Activated CD4-positive, alpha-beta memory T cell treated with anti-CD3 and anti-CD28 coated beads for 36 hours (primary cell): ENCODE results near the gene LRRC3C. TPM values are rescaled to one million over a fixed set of nuclear protein-coding genes. Genes with fewer than 3 reads are reported as not detected.
A peak's percentile ranks its signal among the peaks of the same experiment; 100 is the strongest.
"Not testable (repeated sequence)": the region's sequence is repeated elsewhere in the genome, so short reads cannot be mapped to it uniquely, and the experiment has no call there.

Experiments
- CTCF ChIA-PET: fragments of 350-600 bp; sonication (Branson Sonifier 250); formaldehyde crosslinking; loops from one replicate; lab custom pipeline; 2021; ENCODE audit warnings: antibody characterized with exemption, inconsistent platforms; lab: Charles Lee
- POLR2A ChIA-PET: fragments of 350-600 bp; sonication (Branson Sonifier 250); formaldehyde crosslinking; loops from one replicate; lab custom pipeline; 2021; ENCODE audit warnings: antibody characterized with exemption; lab: Charles Lee
- DNase-seq: peaks from one replicate; pipeline ENCODE4 v3.0.0-alpha.2; 2020
- H3K27ac Mint-ChIP-seq: one replicate; pipeline ENCODE4 v1.8.0; 2021; ENCODE audit warnings: mixed read lengths
- H3K27me3 Mint-ChIP-seq: one replicate; pipeline ENCODE4 v1.8.0; 2021; ENCODE audit warnings: mixed read lengths
- H3K36me3 Mint-ChIP-seq: one replicate; pipeline ENCODE4 v1.8.0; 2021; ENCODE audit warnings: mixed read lengths
- H3K4me1 Mint-ChIP-seq: one replicate; pipeline ENCODE4 v1.8.0; 2021; ENCODE audit warnings: low read depth, mixed read lengths
- H3K4me3 Mint-ChIP-seq: one replicate; pipeline ENCODE4 v1.8.0; 2021; ENCODE audit warnings: mild to moderate bottlenecking, mixed read lengths
- H3K9me3 Mint-ChIP-seq: one replicate; pipeline ENCODE4 v1.8.0; 2021; ENCODE audit warnings: mixed read lengths
- intact Hi-C: fragments of 100-400 bp; cut with micrococcal nuclease; formaldehyde crosslinking; loops from one replicate; pipeline ENCODE4 v1.15.1; 2023
- total RNA-seq, 2 experiments: library from RNA; stranded (reverse); gene quantifications; one replicate each; pipeline ENCODE4 v1.2.3, GENCODE V29; 2021

LRRC3C gene
- total RNA-seq, 2 experiments from 2014 or later: not detected

GRCh38 chr17:39937447-39937846 lies 9.9 kb downstream of the LRRC3C start:
- ChIA-PET CTCF (no interaction called here), POLR2A (interaction anchor here (1.0 to 1.1 kb wide), 2 partner anchors 9 to 16 kb away, joined by 3 read pairs; no protein-coding TSS in a partner anchor)
- DNase-seq: no peak
- H3K36me3 Mint-ChIP-seq: no peaks in the 10 kb centered on the region
- H3K4me3 Mint-ChIP-seq: no peak overlapping the region
- peaks cover 19% of the 10 kb centered on the region for H3K4me1 Mint-ChIP-seq
- no peak overlapping the region for H3K27ac Mint-ChIP-seq
- intact Hi-C loops: no loop called here
- H3K9me3 Mint-ChIP-seq: no peaks in the 10 kb centered on the region
- H3K27me3 Mint-ChIP-seq: peaks cover 2% of the 10 kb centered on the region

- Mint-ChIP-seq H3K27me3 (no peaks in the 10 kb centered on the region), H3K27ac (no peak overlapping the region), H3K36me3 (no peaks in the 10 kb centered on the region), H3K4me1 (peaks cover 19% of the 10 kb centered on the region), H3K9me3 (no peaks in the 10 kb centered on the region), H3K4me3 (no peak overlapping the region)
- ChIA-PET POLR2A (interaction anchor here (1.0 to 1.1 kb wide), 2 partner anchors 10 to 17 kb away, joined by 3 read pairs; no protein-coding TSS in a partner anchor), CTCF (interaction anchor here (0.7 to 1.6 kb wide), 3 partner anchors 42 to 285 kb away, joined by 3 to 8 read pairs (median 3); partner anchors contain the start of gene PSMD3)
- intact Hi-C loops: no loop called here
- no peak for DNase-seq
Measured at GRCh38 chr17:39938140-39938869, 10.8 kb downstream of the LRRC3C start.

- no peaks in the 10 kb centered on the region for H3K9me3 Mint-ChIP-seq
- H3K36me3 Mint-ChIP-seq: no peaks in the 10 kb centered on the region
- ChIA-PET CTCF (interaction anchor here (1.0 to 1.8 kb wide), 4 partner anchors 20 to 285 kb away, joined by 3 to 10 read pairs (median 6); partner anchors contain the start of gene PSMD3), POLR2A (interaction anchor here (0.6 kb wide), 1 partner anchor 159 kb away, joined by 4 read pairs; no protein-coding TSS in a partner anchor)
- peaks cover 19% of the 10 kb centered on the region for H3K4me1 Mint-ChIP-seq
- H3K27ac Mint-ChIP-seq: no peak overlapping the region
- intact Hi-C loops: no loop called here
- DNase-seq: no peak
- H3K4me3 Mint-ChIP-seq: no peak overlapping the region
- no peaks in the 10 kb centered on the region for H3K27me3 Mint-ChIP-seq
Measured at GRCh38 chr17:39939106-39939505, 11.6 kb downstream of the LRRC3C start.

- Mint-ChIP-seq H3K27me3 (no peaks in the 10 kb centered on the region), H3K36me3 (no peaks in the 10 kb centered on the region), H3K4me3 (no peak overlapping the region), H3K4me1 (peaks cover 19% of the 10 kb centered on the region), H3K27ac (peak overlapping the region; percentile 46), H3K9me3 (no peaks in the 10 kb centered on the region)
- intact Hi-C loops: loop anchor here (1.0 kb wide), 1 partner anchor 40 kb away; the partner anchor contains the start of gene PSMD3
- DNase-seq: peak; percentile 78
- POLR2A ChIA-PET: interaction anchor here (0.6 to 1.1 kb wide), 2 partner anchors 41 to 159 kb away, joined by 3 to 4 read pairs; partner anchors contain the start of gene PSMD3
- CTCF ChIA-PET: interaction anchor here (1.3 to 1.8 kb wide), 4 partner anchors 18 to 67 kb away, joined by 4 to 10 read pairs (median 6); partner anchors contain the start of gene PSMD3
Measured at GRCh38 chr17:39939588-39940419, 12.3 kb downstream of the LRRC3C start.

GRCh38 chr17:39943702-39944392 lies 16.3 kb downstream of the LRRC3C start:
- intact Hi-C loops: no loop called here
- peaks cover 19% of the 10 kb centered on the region for H3K4me1 Mint-ChIP-seq
- H3K36me3 Mint-ChIP-seq: no peaks in the 10 kb centered on the region
- H3K27ac Mint-ChIP-seq: no peak overlapping the region
- DNase-seq: no peak
- CTCF ChIA-PET: interaction anchor here (0.6 kb wide), 1 partner anchor 290 kb away, joined by 3 read pairs; no protein-coding TSS in a partner anchor
- POLR2A ChIA-PET: no interaction called here
- no peaks in the 10 kb centered on the region for H3K27me3 Mint-ChIP-seq
- H3K4me3 Mint-ChIP-seq: no peak overlapping the region
- no peaks in the 10 kb centered on the region for H3K9me3 Mint-ChIP-seq

- no peaks in the 10 kb centered on the region for H3K27me3 Mint-ChIP-seq
- H3K4me3 Mint-ChIP-seq: no peak overlapping the region
- intact Hi-C loops: no loop called here
- no peak overlapping the region for H3K27ac Mint-ChIP-seq
- ChIA-PET POLR2A (no interaction called here), CTCF (no interaction called here)
- H3K4me1 Mint-ChIP-seq: peaks cover 14% of the 10 kb centered on the region
- no peaks in the 10 kb centered on the region for H3K9me3 Mint-ChIP-seq
- no peak for DNase-seq
- no peaks in the 10 kb centered on the region for H3K36me3 Mint-ChIP-seq
Measured at GRCh38 chr17:39944393-39944711, 16.8 kb downstream of the LRRC3C start.

GRCh38 chr17:39946551-39947330 lies 19.2 kb downstream of the LRRC3C start:
- no peak overlapping the region for H3K4me3 Mint-ChIP-seq
- intact Hi-C loops: no loop called here
- no peak for DNase-seq
- no peaks in the 10 kb centered on the region for H3K9me3 Mint-ChIP-seq
- H3K36me3 Mint-ChIP-seq: no peaks in the 10 kb centered on the region
- no peak overlapping the region for H3K27ac Mint-ChIP-seq
- CTCF ChIA-PET: interaction anchor here (1.1 to 2.4 kb wide), 2 partner anchors 10 to 12 kb away, joined by 4 to 14 read pairs; no protein-coding TSS in a partner anchor
- POLR2A ChIA-PET: no interaction called here
- H3K27me3 Mint-ChIP-seq: no peaks in the 10 kb centered on the region
- H3K4me1 Mint-ChIP-seq: no peaks in the 10 kb centered on the region

GRCh38 chr17:39948489-39948828 lies 20.9 kb downstream of the LRRC3C start:
- H3K36me3 Mint-ChIP-seq, H3K9me3 Mint-ChIP-seq, intact Hi-C loops, POLR2A ChIA-PET, H3K4me3 Mint-ChIP-seq, H3K27me3 Mint-ChIP-seq, H3K4me1 Mint-ChIP-seq, DNase-seq, H3K27ac Mint-ChIP-seq: not testable (repeated sequence)
- CTCF ChIA-PET: interaction anchor here (2.4 kb wide), 1 partner anchor 10 kb away, joined by 14 read pairs; no protein-coding TSS in a partner anchor

GRCh38 chr17:39949028-39949427 lies 21.5 kb downstream of the LRRC3C start:
- intact Hi-C loops: no loop called here
- Mint-ChIP-seq H3K27me3 (no peaks in the 10 kb centered on the region), H3K9me3 (no peaks in the 10 kb centered on the region), H3K27ac (no peak overlapping the region), H3K4me1 (peaks cover 6% of the 10 kb centered on the region), H3K4me3 (no peak overlapping the region), H3K36me3 (no peaks in the 10 kb centered on the region)
- POLR2A ChIA-PET: no interaction called here
- no peak for DNase-seq
- CTCF ChIA-PET: interaction anchor here (2.4 kb wide), 1 partner anchor 9 kb away, joined by 14 read pairs; no protein-coding TSS in a partner anchor

- no peak overlapping the region for H3K4me3 Mint-ChIP-seq
- H3K36me3 Mint-ChIP-seq: no peaks in the 10 kb centered on the region
- no peak for DNase-seq
- CTCF ChIA-PET: no interaction called here
- H3K27ac Mint-ChIP-seq: no peak overlapping the region
- no peaks in the 10 kb centered on the region for H3K9me3 Mint-ChIP-seq
- peaks cover 6% of the 10 kb centered on the region for H3K4me1 Mint-ChIP-seq
- POLR2A ChIA-PET: no interaction called here
- intact Hi-C loops: no loop called here
- no peaks in the 10 kb centered on the region for H3K27me3 Mint-ChIP-seq
Measured at GRCh38 chr17:39950871-39951348, 23.4 kb downstream of the LRRC3C start.
